Mucosa of descending colon (tissue), 3 donors: Measurements from ENCODE around the gene UBC. TPM values are rescaled to one million over a fixed set of nuclear protein-coding genes. Genes with fewer than 3 reads are reported as not detected.
"Not testable (repeated sequence)": the region's sequence is repeated elsewhere in the genome, so short reads cannot be mapped to it uniquely, and the experiment has no call there.

Source experiments
- ATAC-seq: fragments of 200-7000 bp; cut with Tn5 transposase; one replicate; pipeline ENCODE4 v1.9.1; 2020; ENCODE audit warnings: mild to moderate bottlenecking, moderate library complexity
- DNase-seq, 3 donors: peaks; one replicate each; pipeline ENCODE4 v3.0.0-alpha.2; 2020
- H3K36me3 ChIP-seq: fragments of 200-600 bp; one replicate; pipeline ENCODE4 v1.8.0; 2021; ENCODE audit warnings: low read depth, mild to moderate bottlenecking
- H3K4me1 ChIP-seq: fragments of 200-600 bp; one replicate; pipeline ENCODE4 v1.8.0; 2021; ENCODE audit warnings: low read depth, mild to moderate bottlenecking
- H3K4me3 ChIP-seq: fragments of 200-600 bp; one replicate; pipeline ENCODE4 v1.8.0; 2021; ENCODE audit warnings: mild to moderate bottlenecking
- H3K9me3 ChIP-seq: fragments of 200-600 bp; one replicate; pipeline ENCODE4 v1.8.0; 2021; ENCODE audit warnings: mild to moderate bottlenecking
- CTCF ChIP-seq: fragments of 200-600 bp; IDR thresholded peaks from one replicate; pipeline ENCODE4 v1.8.0; 2022; ENCODE audit warnings: antibody characterized with exemption, mild to moderate bottlenecking
- intact Hi-C, 2 donors: fragments of 100-400 bp; cut with DNase I in 1 of 2; cut with micrococcal nuclease in 1 of 2; formaldehyde crosslinking; loops; one replicate each; pipeline versions ENCODE4 v1.11.0 to v1.11.1; 2022; cut with DNase I, micrococcal nuclease
- total RNA-seq, 3 donors: library from RNA; stranded (reverse); fragmentation: NEBNext Ultra II Directional in 2 of 3; extraction: Animal tissue kit (Norgen Biotek cat#: 25700) in 2 of 3; gene quantifications; one replicate each; pipeline versions ENCODE4 v1.2.1 to v1.2.4, GENCODE V29; 2021 to 2023
- donor health status: DM: no; HTN: no; CAD: no; lungs with moderate emphysema.
- donor health status: DM: no; HTN: no; CAD: no.
- donor health status: DM: no; HTN: yes; CAD: no.

UBC gene
- total RNA-seq, 3 donors from 2014 or later: 1,242 to 1,563 (median 1,498) TPM

DNA sequence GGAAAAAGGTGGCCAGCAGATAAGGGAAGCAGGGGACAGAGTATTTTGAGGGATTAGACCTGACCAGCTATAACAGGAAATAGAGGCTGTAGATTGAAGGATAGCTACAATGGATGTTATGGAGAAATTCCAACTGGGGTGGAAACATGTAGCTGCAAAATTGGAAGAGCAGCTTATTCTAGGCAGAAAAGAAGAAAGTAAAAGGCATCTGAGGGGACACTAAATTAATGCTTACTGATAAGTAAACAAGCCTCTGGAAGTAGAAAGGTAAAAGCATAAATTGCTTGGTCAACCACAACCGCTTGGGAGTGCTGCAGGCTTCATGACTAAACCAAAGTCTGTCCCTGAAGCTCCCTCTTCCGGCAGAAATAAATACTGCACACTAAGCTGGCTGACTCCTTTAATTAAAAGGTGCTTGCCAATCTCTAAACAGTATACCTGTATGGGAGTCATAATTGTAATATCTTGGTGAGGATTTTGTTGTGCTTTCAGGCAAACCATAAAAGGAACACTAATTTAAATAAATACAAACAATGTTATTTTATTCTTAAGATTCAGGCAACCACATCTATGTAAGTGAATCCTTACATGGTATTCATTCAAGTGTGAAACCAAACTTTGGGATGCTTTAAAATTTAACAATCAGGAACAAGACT is 7.7 kb downstream of the UBC start:
- H3K36me3 ChIP-seq: no peaks in the 10 kb centered on the region
- H3K4me1 ChIP-seq: peaks cover 40% of the 10 kb centered on the region
- H3K9me3 ChIP-seq: no peaks in the 10 kb centered on the region
- DNase-seq: peak in 2 of 3 donors; percentile 74 to 100
- peak; percentile 84 for ATAC-seq
- intact Hi-C loops: no loop called here
- H3K4me3 ChIP-seq: no peak overlapping the region
- peak; percentile 90 for TF ChIP-seq CTCF

- no peak for TF ChIP-seq CTCF
- H3K4me1 ChIP-seq: peaks cover 23% of the 10 kb centered on the region
- DNase-seq (peak; percentile 81 to 90 (median 82)), ATAC-seq (peak; percentile 90)
- no peaks in the 10 kb centered on the region for H3K9me3 ChIP-seq
- H3K4me3 ChIP-seq: no peak overlapping the region
- H3K36me3 ChIP-seq: no peaks in the 10 kb centered on the region
- intact Hi-C loops: no loop called here
Measured at GRCh38 chr12:124904306-124905098, 9.9 kb downstream of the UBC start.

- intact Hi-C loops: no loop called here
- no peaks in the 10 kb centered on the region for H3K36me3 ChIP-seq
- H3K9me3 ChIP-seq: no peaks in the 10 kb centered on the region
- ATAC-seq: no peak
- H3K4me1 ChIP-seq: peaks cover 15% of the 10 kb centered on the region
- TF ChIP-seq CTCF: no peak
- DNase-seq: no peak
- no peak overlapping the region for H3K4me3 ChIP-seq
Measured at GRCh38 chr12:124902916-124903315, 11.5 kb downstream of the UBC start.

DNA sequence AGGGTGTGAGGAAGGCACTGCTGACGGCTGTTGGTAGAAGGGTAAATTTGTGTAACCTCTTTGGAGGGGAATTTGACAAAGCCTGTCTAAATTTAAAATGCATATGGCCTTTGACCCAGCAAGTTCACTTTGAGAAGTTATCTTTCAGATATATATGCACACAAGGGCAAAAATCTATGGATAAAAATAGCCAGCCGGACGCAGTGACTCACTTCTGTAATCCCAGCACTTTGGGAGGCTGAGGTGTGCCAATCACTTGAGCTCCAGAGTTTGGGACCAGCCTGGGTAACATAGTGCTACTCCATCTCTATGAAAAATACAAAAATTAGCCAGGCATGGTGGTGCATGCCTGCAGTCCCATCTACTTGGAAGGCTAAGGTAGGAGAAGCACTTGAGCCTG is 13.4 kb downstream of the UBC start:
- no peaks in the 10 kb centered on the region for H3K9me3 ChIP-seq
- peaks cover 12% of the 10 kb centered on the region for H3K4me1 ChIP-seq
- no peak for TF ChIP-seq CTCF
- intact Hi-C loops: no loop called here
- no peak overlapping the region for H3K4me3 ChIP-seq
- ATAC-seq (no peak), DNase-seq (no peak)
- no peaks in the 10 kb centered on the region for H3K36me3 ChIP-seq

DNA sequence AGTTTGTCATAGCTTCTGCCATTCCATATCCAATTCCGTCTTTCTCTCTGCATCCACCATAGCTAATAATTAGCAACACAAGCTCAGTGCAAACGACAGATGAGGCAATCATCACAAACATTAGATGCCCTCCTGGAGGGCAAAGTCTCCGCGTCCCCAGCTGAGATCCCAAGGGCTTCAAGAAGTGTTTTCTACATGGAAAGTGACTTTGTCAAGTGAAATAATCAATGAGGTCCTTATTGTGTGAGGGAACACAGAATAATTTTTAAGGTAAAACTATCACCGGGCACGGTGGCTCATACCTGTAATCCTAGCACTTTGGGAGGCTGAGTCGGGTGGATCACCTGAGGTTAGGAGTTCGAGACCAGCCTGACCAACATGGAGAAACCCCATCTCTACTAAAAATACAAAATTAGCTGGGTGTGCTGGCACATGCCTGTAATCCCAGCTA is 14.1 kb downstream of the UBC start:
- ATAC-seq, H3K36me3 ChIP-seq, DNase-seq, H3K4me3 ChIP-seq, intact Hi-C loops, H3K9me3 ChIP-seq: not testable (repeated sequence)
- peaks cover 11% of the 10 kb centered on the region for H3K4me1 ChIP-seq

DNA sequence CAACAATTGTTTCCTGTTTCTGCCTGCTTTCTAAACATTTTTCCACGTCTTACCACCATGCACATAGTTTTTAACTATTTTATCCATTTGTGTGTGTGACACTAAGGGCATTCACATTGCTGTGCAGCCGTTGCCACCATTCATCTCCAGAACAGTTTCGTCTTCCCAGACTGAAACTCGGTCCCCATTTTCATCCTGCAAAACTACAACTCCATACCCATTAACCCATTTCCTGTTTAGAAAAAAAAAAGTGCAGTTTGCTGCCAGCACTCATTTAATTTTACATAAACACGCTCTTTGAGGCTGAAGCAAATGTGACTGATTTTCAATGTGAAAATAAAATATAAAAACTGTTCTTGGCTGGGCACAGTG is 15.5 kb downstream of the UBC start:
- TF ChIP-seq CTCF: no peak
- H3K36me3 ChIP-seq: no peaks in the 10 kb centered on the region
- no peaks in the 10 kb centered on the region for H3K9me3 ChIP-seq
- H3K4me1 ChIP-seq: no peaks in the 10 kb centered on the region
- DNase-seq: no peak
- intact Hi-C loops: no loop called here
- no peak for ATAC-seq
- H3K4me3 ChIP-seq: no peak overlapping the region
